ENCODE data around the gene HGD. TPM values are rescaled to one million over a fixed set of nuclear protein-coding genes. Genes with fewer than 3 reads are reported as not detected.

The HGD gene
- polyA plus RNA-seq, 1 of the 3 experiments (the other 2 are of a cell fraction): not detected

GRCh38 chr3:120604382-120604781 lies 77.7 kb downstream of the HGD start:
- DNase-seq: no peak
- Histone ChIP-seq H3K9me2 (no peaks in the 10 kb centered on the region), H4K20me1 (ENCODE audit: insufficient read depth) (no peaks in the 10 kb centered on the region), H2AFZ (ENCODE audit: low read depth) (no peak overlapping the region), H3K4me1 (ENCODE audit: control insufficient read depth in 1 of 2, insufficient read depth in 2 of 2, low read depth in 1 of 2, low read length in 1 of 2) (peaks cover 5 to 36% of the 10 kb centered on the region in 2 experiments; a peak in 3 of 4 replicates), H3K9ac (no peak overlapping the region), H3F3A (replicated peaks; ENCODE audit: insufficient read depth) (peaks cover 5% of the 10 kb centered on the region), H3K9me3 (no peaks in the 10 kb centered on the region), H3K27me3 (ENCODE audit: insufficient read depth) (no peaks in the 10 kb centered on the region), H3K4me2 (no peak overlapping the region), H3K36me3 (replicated peaks in 1 of 2; ENCODE audit: control insufficient read depth in 1 of 2, insufficient read depth in 2 of 2, low read length in 1 of 2) (peaks cover 23 to 38% of the 10 kb centered on the region in 2 experiments), H3K4me3 (ENCODE audit: low read depth in 2 of 2, low read length in 1 of 2) (no peak overlapping the region), H3K79me2 (ENCODE audit: insufficient read depth) (peaks cover 7% of the 10 kb centered on the region; the same call in 1 of the 2 replicates), H3K27ac (ENCODE audit: low read depth in 2 of 2, low read length in 1 of 2) (peak overlapping the region in 1 of 2 experiments; percentile 25; a peak in 1 of 4 replicates)
- CTCF ChIA-PET: interaction anchor here (1.1 to 2.4 kb wide), 5 partner anchors 9 to 191 kb away, joined by 3 to 11 read pairs (median 5); no protein-coding TSS in a partner anchor
- POLR2A ChIA-PET: interaction anchor here (1.7 kb wide), 1 partner anchor 8 kb away, joined by 6 read pairs; the partner anchor contains the start of gene NDUFB4
- TF ChIP-seq EZH2phosphoT487 (IDR thresholded peaks at IDR 0.05; ENCODE audit: borderline replicate concordance, low read depth): no peak
- TF ChIP-seq FOXM1 (IDR thresholded peaks at IDR 0.05; ENCODE audit: low read depth): no peak
- no peak for TF ChIP-seq NFIC (IDR thresholded peaks at IDR 0.05; ENCODE audit: borderline replicate concordance)
- TF ChIP-seq MAX (IDR thresholded peaks at IDR 0.05; ENCODE audit: low read depth): no peak
- TF ChIP-seq USF1 (IDR thresholded peaks at IDR 0.05; ENCODE audit: borderline replicate concordance, low read depth): no peak
- no peak for TF ChIP-seq MXI1 (IDR thresholded peaks at IDR 0.05; ENCODE audit: low read depth, low read length)

- TF ChIP-seq SMC3 (IDR thresholded peaks at IDR 0.05; ENCODE audit: low read depth, low read length): no peak
- TF ChIP-seq YY1 (IDR thresholded peaks at IDR 0.05; ENCODE audit: low read depth): no peak
- TF ChIP-seq RAD21 (IDR thresholded peaks at IDR 0.05; ENCODE audit: low read length): no peak
- TF ChIP-seq GATA2 (CRISPR knock-in tag; IDR thresholded peaks at IDR 0.05): no peak
- Histone ChIP-seq H3K9ac (no peak overlapping the region), H3K4me1 (ENCODE audit: control insufficient read depth in 1 of 2, insufficient read depth in 2 of 2, low read depth in 1 of 2, low read length in 1 of 2) (peaks cover 8 to 46% of the 10 kb centered on the region in 2 experiments; a peak in 3 of 4 replicates), H3K36me3 (replicated peaks in 1 of 2; ENCODE audit: control insufficient read depth in 1 of 2, insufficient read depth in 2 of 2, low read length in 1 of 2) (peaks cover 34 to 54% of the 10 kb centered on the region in 2 experiments), H3K4me3 (ENCODE audit: low read depth in 2 of 2, low read length in 1 of 2) (no peak overlapping the region), H4K20me1 (ENCODE audit: insufficient read depth) (no peaks in the 10 kb centered on the region), H3K9me3 (no peaks in the 10 kb centered on the region), H3K4me2 (no peak overlapping the region), H3K27me3 (ENCODE audit: insufficient read depth) (no peaks in the 10 kb centered on the region), H3F3A (replicated peaks; ENCODE audit: insufficient read depth) (peaks cover 5% of the 10 kb centered on the region), H2AFZ (ENCODE audit: low read depth) (no peak overlapping the region), H3K27ac (ENCODE audit: low read depth in 2 of 2, low read length in 1 of 2) (peak overlapping the region in 1 of 2 experiments; percentile 94; a peak in 2 of 4 replicates), H3K9me2 (no peaks in the 10 kb centered on the region), H3K79me2 (ENCODE audit: insufficient read depth) (peaks cover 20% of the 10 kb centered on the region)
- CTCF ChIA-PET: interaction anchor here (4.4 kb wide), 1 partner anchor 42 kb away, joined by 16 read pairs; no protein-coding TSS in a partner anchor
- POLR2A ChIA-PET: no interaction called here
- 100% methylated on average over 2 of the region's 2 CpGs for whole genome bisulfite sequencing (ENCODE audit: low lambda C conversion rate)
- DNase-seq: no peak
Observed at GRCh38 chr3:120602682-120603081, 79.4 kb downstream of the HGD start.

- peaks cover 5% of the 10 kb centered on the region for H3F3A ChIP-seq (replicated peaks; ENCODE audit: insufficient read depth)
- ChIA-PET CTCF (interaction anchor here (1.9 to 4.4 kb wide), 4 partner anchors 34 to 193 kb away, joined by 9 to 16 read pairs (median 10); no protein-coding TSS in a partner anchor), POLR2A (interaction anchor here (1.7 kb wide), 1 partner anchor 141 kb away, joined by 5 read pairs; the partner anchor contains the start of genes GTF2E1 and RABL3)
- H3K4me3 ChIP-seq (ENCODE audit: low read depth in 2 of 2, low read length in 1 of 2): no peak overlapping the region
- no peaks in the 10 kb centered on the region for H3K27me3 ChIP-seq (ENCODE audit: insufficient read depth)
- no peaks in the 10 kb centered on the region for H3K9me3 ChIP-seq
- peak; percentile 59 for DNase-seq
- H3K27ac ChIP-seq (ENCODE audit: low read depth in 2 of 2, low read length in 1 of 2): peak overlapping the region in 1 of 2 experiments; percentile 94; a peak in 2 of 4 replicates
- no peaks in the 10 kb centered on the region for H3K9me2 ChIP-seq
- 64% methylated on average over 4 of the region's 4 CpGs for whole genome bisulfite sequencing (ENCODE audit: low lambda C conversion rate)
- H4K20me1 ChIP-seq (ENCODE audit: insufficient read depth): no peaks in the 10 kb centered on the region
- peaks cover 12 to 48% of the 10 kb centered on the region in 2 experiments; a peak in 3 of 4 replicates for H3K4me1 ChIP-seq (ENCODE audit: control insufficient read depth in 1 of 2, insufficient read depth in 2 of 2, low read depth in 1 of 2, low read length in 1 of 2)
- H2AFZ ChIP-seq (ENCODE audit: low read depth): no peak overlapping the region
- peaks cover 30% of the 10 kb centered on the region for H3K79me2 ChIP-seq (ENCODE audit: insufficient read depth)
- H3K9ac ChIP-seq: no peak overlapping the region
- TF ChIP-seq CHD2 (IDR thresholded peaks at IDR 0.05; ENCODE audit: low read length, partially characterized antibody) (peak; percentile 29), MXI1 (IDR thresholded peaks at IDR 0.05; ENCODE audit: low read depth, low read length) (peak; percentile 58; the same call in 1 of the 2 replicates), RCOR1 (IDR thresholded peaks at IDR 0.05; ENCODE audit: low read length) (peak; percentile 46; the same call in 1 of the 2 replicates), GATA2 (CRISPR knock-in tag; IDR thresholded peaks at IDR 0.05) (peak; percentile 72), EP300 (IDR thresholded peaks at IDR 0.05; ENCODE audit: borderline replicate concordance in 1 of 2, low read depth in 1 of 2, low read length in 1 of 2) (peak in 1 of 2 experiments; percentile 89; a peak in 2 of 4 replicates), RXRA (IDR thresholded peaks at IDR 0.05; ENCODE audit: borderline replicate concordance, low read depth) (no peak), YY1 (IDR thresholded peaks at IDR 0.05; ENCODE audit: low read depth) (no peak), TCF12 (IDR thresholded peaks at IDR 0.05) (0 out of 2 replicates have a peak, but pooled peaks have one; percentile 5)
- H3K4me2 ChIP-seq: no peak overlapping the region
- H3K36me3 ChIP-seq (replicated peaks in 1 of 2; ENCODE audit: control insufficient read depth in 1 of 2, insufficient read depth in 2 of 2, low read length in 1 of 2): peaks cover 37 to 58% of the 10 kb centered on the region in 2 experiments
Observed at GRCh38 chr3:120601554-120601953, 80.5 kb downstream of the HGD start.

Data from SK-N-SH (cell line).